K562 (cell line): Measurements from ENCODE around the gene DYNC1I1. TPM values are rescaled to one million over a fixed set of nuclear protein-coding genes. Genes with fewer than 3 reads are reported as not detected.

Experiments used
- ATAC-seq: fragments of 200-7000 bp; cut with Tn5 transposase; 3 replicates; pipeline ENCODE4 v1.9.1; 2020; ENCODE audit warnings: moderate library complexity
- BruUV-seq: library from RNA; stranded (reverse); fragments of 400-500 nt; replicated peaks from 2 replicates; lab custom pipeline; 2021; lab: Mats Ljungman, UMichigan
- CTCF ChIA-PET: fragments of 300-600 bp; formaldehyde crosslinking; extraction: SDS; loops from one replicate; lab custom pipeline; 2021; ENCODE audit warnings: low intra/inter-chr PET ratio; lab: Yijun Ruan, JAX
- POLR2A ChIA-PET: fragments of 300-600, 350-650 bp; sonication (Branson Sonifier 250); formaldehyde crosslinking; extraction: SDS; loops from one replicate; lab custom pipeline; 2021; ENCODE audit warnings: antibody characterized with exemption, inconsistent platforms; lab: Yijun Ruan, JAX
- DNase-seq, 4 experiments: peaks; one replicate each; pipeline versions ENCODE4 v3.0.0 to v3.0.0-alpha.2; 2011 to 2018; ENCODE audit warnings: low spot score in 3 of 4, mixed read lengths in 3 of 4; ENCODE audit errors: extremely low read depth in 1 of 4
- FAIRE-seq: peaks from 2 replicates; lab custom pipeline; 2011; peaks lifted over from hg19 to GRCh38; lab: Jason Lieb, UNC
- H2AFZ ChIP-seq: 2 replicates; pipeline ENCODE4 v1.6.0; 2011; ENCODE audit warnings: low read depth, low read length, control low read depth, inconsistent platforms
- H3K27ac ChIP-seq: fragments of 200-600 bp; 3 replicates; pipeline ENCODE4 v1.8.0; 2011; ENCODE audit warnings: low read depth, mild to moderate bottlenecking, control low read depth, inconsistent platforms, low read length, moderate library complexity, mixed read lengths; ENCODE audit errors: extremely low read depth
- H3K27me3 ChIP-seq, 2 experiments: fragments of 300-600 bp in 1 of 2; 2 replicates in 1 of 2; 3 replicates in 1 of 2; pipeline versions ENCODE4 v1.6.0 to v1.8.0; 2011; ENCODE audit warnings: inconsistent platforms in 2 of 2, low read length in 2 of 2, mild to moderate bottlenecking in 1 of 2, mixed read lengths in 1 of 2, moderate library complexity in 1 of 2; ENCODE audit not compliant: control insufficient read depth in 2 of 2, insufficient read depth in 2 of 2
- H3K36me3 ChIP-seq: fragments of 300-600 bp; 3 replicates; pipeline ENCODE4 v1.8.0; 2011; ENCODE audit warnings: mild to moderate bottlenecking, low read length, inconsistent platforms; ENCODE audit not compliant: control insufficient read depth, insufficient read depth
- H3K4me1 ChIP-seq, 2 experiments: fragments of 200-600 bp in 1 of 2; replicated peaks in 1 of 2; 2 replicates in 1 of 2; 3 replicates in 1 of 2; pipeline versions ENCODE4 v1.5.1 to v1.8.0; 2011; ENCODE audit warnings: inconsistent platforms in 2 of 2, low read length in 2 of 2, mild to moderate bottlenecking in 1 of 2, mixed read lengths in 1 of 2, moderate library complexity in 1 of 2; ENCODE audit not compliant: control insufficient read depth in 2 of 2, insufficient read depth in 2 of 2
- H3K4me2 ChIP-seq: 2 replicates; pipeline ENCODE4 v1.6.1; 2011; ENCODE audit warnings: low read length, control low read depth, inconsistent platforms, mixed read lengths; ENCODE audit not compliant: insufficient read depth
- H3K4me3 ChIP-seq: fragments of 200-600 bp; sonication (generic), shearing (Covaris generic); 2 replicates; pipeline ENCODE4 v1.5.1; 2016; ENCODE audit warnings: control low read depth, inconsistent platforms
- H3K79me2 ChIP-seq: fragments of 200-600 bp; 3 replicates; pipeline ENCODE4 v1.8.0; 2011; ENCODE audit warnings: low read length, inconsistent platforms; ENCODE audit not compliant: control insufficient read depth, insufficient read depth
- H3K9ac ChIP-seq, 2 experiments: 2 replicates each; pipeline versions ENCODE4 v1.6.0 to v1.6.1; 2011; ENCODE audit warnings: low read depth in 2 of 2, low read length in 2 of 2, control low read depth in 1 of 2, inconsistent platforms in 1 of 2, mild to moderate bottlenecking in 1 of 2, mixed read lengths in 1 of 2; ENCODE audit not compliant: insufficient read depth in 1 of 2
- H3K9me1 ChIP-seq: one replicate; pipeline ENCODE4 v1.6.0; 2011; ENCODE audit warnings: inconsistent platforms, mild to moderate bottlenecking, low read length, moderate library complexity; ENCODE audit not compliant: control insufficient read depth, insufficient read depth
- H3K9me3 ChIP-seq: replicated peaks from 2 replicates; pipeline ENCODE4 v1.5.1; 2011; ENCODE audit warnings: low read depth, low read length, inconsistent platforms; ENCODE audit not compliant: control insufficient read depth, insufficient read depth
- H4K20me1 ChIP-seq: replicated peaks from 2 replicates; pipeline ENCODE4 v1.6.1; 2011; ENCODE audit warnings: low read length, inconsistent platforms, mixed read lengths; ENCODE audit not compliant: control insufficient read depth, insufficient read depth
- E2F8 ChIP-seq: fragments of 450-650 bp; IDR thresholded peaks from 2 replicates; pipeline ENCODE4 v1.7.1; 2018; ENCODE audit warnings: mild to moderate bottlenecking, low read depth; ENCODE audit not compliant: partially characterized antibody
- FOXO4 ChIP-seq: fragments of 450-650 bp; formaldehyde crosslinking; IDR thresholded peaks from 2 replicates; pipeline ENCODE4 v1.4.0; 2020; ENCODE audit warnings: mild to moderate bottlenecking, moderate library complexity
- HOXB6 ChIP-seq: fragments of 250-450 bp; sonication (Bioruptor Pico); IDR thresholded peaks from 2 replicates; pipeline ENCODE4 v1.5.1; 2022; ENCODE audit warnings: mild to moderate bottlenecking, borderline replicate concordance
- IRF1 ChIP-seq: sonication (generic); formaldehyde crosslinking; IDR thresholded peaks from 2 replicates; pipeline ENCODE4 v1.8.0; 2022; ENCODE audit warnings: missing genetic modification reagents, mild to moderate bottlenecking, borderline replicate concordance
- PRDM10 ChIP-seq: fragments of 450-650 bp; IDR thresholded peaks from 2 replicates; pipeline ENCODE4 v1.6.1; 2018; ENCODE audit not compliant: partially characterized antibody
- RBM14 ChIP-seq: fragments of 200-400 bp; formaldehyde crosslinking; IDR thresholded peaks from 2 replicates; pipeline ENCODE4 v1.6.1; 2018; ENCODE audit warnings: low read depth, mild to moderate bottlenecking, low read length, moderate library complexity, borderline replicate concordance; ENCODE audit not compliant: insufficient read depth
- WGBS: fragments of 100-300 bp; shearing (Covaris generic); methylation state at CpG from one replicate; pipeline ENCODE4 v1.1.6; 2016; ENCODE audit warnings: low coverage, mixed read lengths; ENCODE audit not compliant: insufficient coverage; ENCODE audit errors: missing lambda C conversion rate; 5-methylcytosine and 5-hydroxymethylcytosine counted together
- in situ Hi-C: fragments of 300-500 bp; cut with MboI; formaldehyde crosslinking; loops from 4 replicates; pipeline ENCODE4 v1.15.0; 2018; ENCODE audit warnings: inconsistent platforms, mixed read lengths
- intact Hi-C: fragments of 100-400 bp; cut with micrococcal nuclease; formaldehyde crosslinking; loops from 2 replicates; pipeline ENCODE4 v1.14.2; 2022
- polyA plus RNA-seq, 8 experiments: library from polyadenylated mRNA; depleted of rRNA in 4 of 8; stranded (reverse) in 5 of 8; unstranded in 3 of 8; fragments of >200 nt; fragmentation: Nextera tagmentation in 2 of 8; fragmentation: Illumina TruSeq in 1 of 8; extraction: Ambion mirVana in 2 of 8; extraction: Trizol in 1 of 8; gene quantifications; 2 replicates each; pipeline versions ENCODE4 v1.2.1 to v1.2.3, GENCODE V29; 2011 to 2014; ENCODE audit warnings: inconsistent platforms in 1 of 8, missing spikeins in 1 of 8
- total RNA-seq, 7 experiments: library from RNA; depleted of rRNA in 6 of 7; stranded (reverse); fragments of >200 nt in 6 of 7; fragmentation: Illumina TruSeq in 2 of 7; extraction: Trizol in 2 of 7; gene quantifications; 2 replicates each; pipeline versions ENCODE4 v1.2.1 to v1.2.3, GENCODE V29; 2011 to 2021; ENCODE audit warnings: low replicate concordance in 1 of 7

DYNC1I1 gene
- total and polyA plus RNA-seq, 9 of the 15 experiments (the other 6 are each of a cell fraction or from before 2014, with no cell fraction given) = 0.22 to 1.5 (median 0.44) TPM

- no peak overlapping the region for H3K27ac ChIP-seq
- peaks cover 0 to 9% of the 10 kb centered on the region in 2 experiments; a peak in 2 of 5 replicates for H3K4me1 ChIP-seq
- H2AFZ ChIP-seq = no peak overlapping the region
- TF ChIP-seq E2F8 (no peak), FOXO4 (CRISPR knock-in tag) (no peak), HOXB6 (CRISPR knock-in tag) (no peak), PRDM10 (no peak), IRF1 (no peak), RBM14 (no peak)
- POLR2A ChIA-PET = no interaction called here
- no peak overlapping the region for H3K4me3 ChIP-seq
- intact Hi-C loops = loop anchor here (1.0 to 5.0 kb wide), 3 partner anchors 158 to 952 kb away; no protein-coding TSS in a partner anchor
- no peaks in the 10 kb centered on the region for H3K9me3 ChIP-seq
- H3K36me3 ChIP-seq = no peaks in the 10 kb centered on the region
- FAIRE-seq = no peak
- H3K9ac ChIP-seq = no peak overlapping the region
- BruUV-seq = no TSS peak
- CTCF ChIA-PET = interaction anchor here (0.7 to 1.5 kb wide), 2 partner anchors 953 to 1761 kb away, joined by 4 to 21 read pairs; no protein-coding TSS in a partner anchor
- no peaks in the 10 kb centered on the region; the same call in 1 of the 2 replicates for H4K20me1 ChIP-seq
- ATAC-seq = no peak
- no peaks in the 10 kb centered on the region for H3K79me2 ChIP-seq
- 0% methylated on average over 1 of the region's 1 CpG for WGBS
- in situ Hi-C loops = no loop called here
- H3K4me2 ChIP-seq = no peak overlapping the region
- no peaks in the 10 kb centered on the region for H3K9me1 ChIP-seq
- DNase-seq = no peak
- peaks cover 9 to 13% of the 10 kb centered on the region in 2 experiments for H3K27me3 ChIP-seq
Observed at GRCh38 chr7:96074871-96075270, 302.5 kb downstream of the DYNC1I1 start.
